Hepatocyte (in vitro differentiated cells): Measurements from ENCODE around the gene C14orf119.
"Not testable (repeated sequence)": the region's sequence is repeated elsewhere in the genome, so short reads cannot be mapped to it uniquely, and the experiment has no call there.

Experiments
- EZH2 ChIP-seq: fragments of 200-600 bp; sonication (generic); IDR thresholded peaks from 2 replicates; pipeline ENCODE4 v1.6.1; 2016; ENCODE audit warnings: antibody characterized with exemption, mild to moderate bottlenecking, borderline replicate concordance
- EZH2phosphoT487 ChIP-seq: fragments of 200-600 bp; sonication (generic); IDR thresholded peaks from one replicate; pipeline ENCODE4 v1.6.1; 2018; ENCODE audit warnings: antibody characterized with exemption, mild to moderate bottlenecking, low read depth, moderate library complexity; ENCODE audit not compliant: unreplicated experiment, severe bottlenecking
- TF ChIP-seq, protein P1 (sequence below): fragments of 200-600 bp; sonication (generic); IDR thresholded peaks from 2 replicates; pipeline ENCODE4 v1.5.1; 2016; ENCODE audit warnings: antibody characterized with exemption, mild to moderate bottlenecking; ENCODE audit not compliant: poor library complexity

- TF ChIP-seq, protein P1, sequence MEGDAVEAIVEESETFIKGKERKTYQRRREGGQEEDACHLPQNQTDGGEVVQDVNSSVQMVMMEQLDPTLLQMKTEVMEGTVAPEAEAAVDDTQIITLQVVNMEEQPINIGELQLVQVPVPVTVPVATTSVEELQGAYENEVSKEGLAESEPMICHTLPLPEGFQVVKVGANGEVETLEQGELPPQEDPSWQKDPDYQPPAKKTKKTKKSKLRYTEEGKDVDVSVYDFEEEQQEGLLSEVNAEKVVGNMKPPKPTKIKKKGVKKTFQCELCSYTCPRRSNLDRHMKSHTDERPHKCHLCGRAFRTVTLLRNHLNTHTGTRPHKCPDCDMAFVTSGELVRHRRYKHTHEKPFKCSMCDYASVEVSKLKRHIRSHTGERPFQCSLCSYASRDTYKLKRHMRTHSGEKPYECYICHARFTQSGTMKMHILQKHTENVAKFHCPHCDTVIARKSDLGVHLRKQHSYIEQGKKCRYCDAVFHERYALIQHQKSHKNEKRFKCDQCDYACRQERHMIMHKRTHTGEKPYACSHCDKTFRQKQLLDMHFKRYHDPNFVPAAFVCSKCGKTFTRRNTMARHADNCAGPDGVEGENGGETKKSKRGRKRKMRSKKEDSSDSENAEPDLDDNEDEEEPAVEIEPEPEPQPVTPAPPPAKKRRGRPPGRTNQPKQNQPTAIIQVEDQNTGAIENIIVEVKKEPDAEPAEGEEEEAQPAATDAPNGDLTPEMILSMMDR = not testable (repeated sequence)
- not testable (repeated sequence) for TF ChIP-seq EZH2, EZH2phosphoT487
Measured at GRCh38 chr14:23108169-23108568, 12.9 kb downstream of the C14orf119 start.
